OCI-LY3 (cell line): ENCODE measurements around the gene CBFA2T2.

Source experiments
- H2AFZ ChIP-seq: fragments of 200-600, 300-600 bp; shearing (Covaris generic); 2 replicates; pipeline ENCODE4 v1.6.0; 2014; ENCODE audit warnings: antibody characterized with exemption, low read depth, low read length
- H3K27ac ChIP-seq: fragments of 200-600, 300-600 bp; sonication (generic); 2 replicates; pipeline ENCODE4 v1.5.1; 2014; ENCODE audit warnings: mild to moderate bottlenecking, low read length, moderate library complexity, mixed read lengths
- H3K27me3 ChIP-seq: fragments of 200-600, 300-600 bp; sonication (generic); 2 replicates; pipeline ENCODE4 v1.6.1; 2014; ENCODE audit warnings: low read depth, low read length, mixed read lengths
- H3K36me3 ChIP-seq: fragments of 200-600, 300-600 bp; sonication (generic); replicated peaks from 2 replicates; pipeline ENCODE3; 2014; ENCODE audit warnings: low read depth, low read length, mixed read lengths
- H3K4me1 ChIP-seq: fragments of 300-600, 200-600 bp; sonication (generic); 2 replicates; pipeline ENCODE4 v1.6.1; 2014; ENCODE audit warnings: low read length, mixed read lengths
- H3K4me2 ChIP-seq: fragments of 200-600, 300-600 bp; sonication (generic); 2 replicates; pipeline ENCODE4 v1.6.1; 2014; ENCODE audit warnings: low read length, mixed read lengths
- H3K4me3 ChIP-seq: fragments of 300-600, 200-600 bp; sonication (generic); 2 replicates; pipeline ENCODE4 v1.5.1; 2014; ENCODE audit warnings: antibody characterized with exemption, mild to moderate bottlenecking, low read length, moderate library complexity
- H3K79me2 ChIP-seq: fragments of 300-600, 200-600 bp; shearing (Covaris generic); 2 replicates; pipeline ENCODE4 v1.6.1; 2014; ENCODE audit warnings: mild to moderate bottlenecking, low read length, mixed read lengths
- H3K9ac ChIP-seq: fragments of 300-600, 200-600 bp; shearing (Covaris generic); 2 replicates; pipeline ENCODE4 v1.6.0; 2014; ENCODE audit warnings: mild to moderate bottlenecking, low read length, moderate library complexity
- H3K9me3 ChIP-seq: fragments of 200-600, 300-600 bp; shearing (Covaris generic); 2 replicates; pipeline ENCODE4 v1.6.1; 2014; ENCODE audit warnings: low read length, mixed read lengths; ENCODE audit not compliant: insufficient read depth
- H4K20me1 ChIP-seq: fragments of 200-600, 300-600 bp; sonication (generic); 2 replicates; pipeline ENCODE4 v1.6.1; 2016; ENCODE audit warnings: low read length, mixed read lengths; ENCODE audit not compliant: insufficient read depth
- EZH2phosphoT487 ChIP-seq: fragments of 200-600 bp; shearing (Covaris generic); IDR thresholded peaks from 2 replicates; pipeline ENCODE4 v1.6.1; 2018; ENCODE audit warnings: antibody characterized with exemption, mixed run types, low read depth
- TF ChIP-seq, protein P1 (sequence below): fragments of 200-600, 300-600 bp; sonication (generic); IDR thresholded peaks from 2 replicates; pipeline ENCODE4 v1.5.1; 2014; ENCODE audit warnings: antibody characterized with exemption, low read length, low read depth

The CBFA2T2 gene

DNA sequence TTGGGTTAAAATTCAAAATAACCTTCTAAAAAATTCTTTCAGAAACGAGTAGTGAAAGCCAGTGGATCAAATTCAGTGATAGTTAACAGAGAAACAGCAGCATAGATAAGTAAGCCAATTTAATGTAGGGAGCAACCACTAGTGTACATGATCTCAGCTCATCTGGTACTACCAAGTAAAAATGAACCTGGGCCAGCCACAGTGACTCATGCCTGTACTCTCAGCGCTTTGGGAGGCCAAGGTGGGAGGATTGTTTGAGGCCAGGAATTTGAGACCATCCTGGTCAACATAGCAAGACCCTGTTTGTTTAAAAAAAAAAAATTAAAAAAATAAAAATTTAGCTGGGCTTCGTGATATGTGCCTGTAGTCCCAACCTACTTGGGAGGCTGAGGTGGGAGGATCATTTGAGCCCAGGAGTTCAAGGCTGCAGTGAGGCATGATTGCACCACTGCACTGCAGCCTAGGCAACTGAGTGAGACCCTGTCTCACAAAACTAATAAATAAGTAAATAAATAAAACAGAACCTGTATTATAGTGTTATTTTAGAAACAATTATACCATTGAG is 32.4 kb downstream of the CBFA2T2 start:
- H3K27me3 ChIP-seq: no peaks in the 10 kb centered on the region
- no peak overlapping the region for H3K4me2 ChIP-seq
- no peak overlapping the region for H3K27ac ChIP-seq
- TF ChIP-seq, protein P1, sequence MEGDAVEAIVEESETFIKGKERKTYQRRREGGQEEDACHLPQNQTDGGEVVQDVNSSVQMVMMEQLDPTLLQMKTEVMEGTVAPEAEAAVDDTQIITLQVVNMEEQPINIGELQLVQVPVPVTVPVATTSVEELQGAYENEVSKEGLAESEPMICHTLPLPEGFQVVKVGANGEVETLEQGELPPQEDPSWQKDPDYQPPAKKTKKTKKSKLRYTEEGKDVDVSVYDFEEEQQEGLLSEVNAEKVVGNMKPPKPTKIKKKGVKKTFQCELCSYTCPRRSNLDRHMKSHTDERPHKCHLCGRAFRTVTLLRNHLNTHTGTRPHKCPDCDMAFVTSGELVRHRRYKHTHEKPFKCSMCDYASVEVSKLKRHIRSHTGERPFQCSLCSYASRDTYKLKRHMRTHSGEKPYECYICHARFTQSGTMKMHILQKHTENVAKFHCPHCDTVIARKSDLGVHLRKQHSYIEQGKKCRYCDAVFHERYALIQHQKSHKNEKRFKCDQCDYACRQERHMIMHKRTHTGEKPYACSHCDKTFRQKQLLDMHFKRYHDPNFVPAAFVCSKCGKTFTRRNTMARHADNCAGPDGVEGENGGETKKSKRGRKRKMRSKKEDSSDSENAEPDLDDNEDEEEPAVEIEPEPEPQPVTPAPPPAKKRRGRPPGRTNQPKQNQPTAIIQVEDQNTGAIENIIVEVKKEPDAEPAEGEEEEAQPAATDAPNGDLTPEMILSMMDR: no peak
- TF ChIP-seq EZH2phosphoT487: no peak
- no peak overlapping the region for H3K9ac ChIP-seq
- no peak overlapping the region for H3K4me3 ChIP-seq
- no peaks in the 10 kb centered on the region for H3K79me2 ChIP-seq
- H3K9me3 ChIP-seq: no peaks in the 10 kb centered on the region
- no peak overlapping the region for H2AFZ ChIP-seq
- H3K36me3 ChIP-seq: no peaks in the 10 kb centered on the region
- no peaks in the 10 kb centered on the region for H4K20me1 ChIP-seq
- H3K4me1 ChIP-seq: peaks cover 3% of the 10 kb centered on the region; the same call in 1 of the 2 replicates

DNA sequence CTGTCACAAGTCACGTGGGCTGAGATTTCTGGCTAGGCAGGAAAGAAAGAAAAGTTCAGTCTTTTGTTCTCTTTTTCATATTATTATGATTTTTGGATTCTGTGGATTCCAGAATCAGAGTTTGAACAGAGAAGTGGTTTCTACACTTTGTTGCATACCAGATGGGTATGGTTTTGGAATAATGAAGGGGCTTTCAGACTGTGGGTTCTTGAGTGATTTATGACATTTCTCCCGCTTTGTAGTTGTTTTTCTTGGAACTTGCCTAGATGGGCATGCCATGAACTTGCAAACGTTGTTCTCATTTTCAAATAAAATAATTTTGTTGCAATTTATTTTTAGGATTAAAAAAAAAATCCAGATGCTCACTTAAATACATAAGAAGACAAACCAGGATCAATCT is 34.4 kb downstream of the CBFA2T2 start:
- Histone ChIP-seq H3K27ac (no peak overlapping the region), H3K36me3 (no peaks in the 10 kb centered on the region), H3K79me2 (no peaks in the 10 kb centered on the region), H3K4me1 (peaks cover 3% of the 10 kb centered on the region; the same call in 1 of the 2 replicates), H3K27me3 (no peaks in the 10 kb centered on the region), H2AFZ (no peak overlapping the region), H3K9me3 (no peaks in the 10 kb centered on the region), H3K9ac (no peak overlapping the region), H4K20me1 (0 out of 2 replicates have a peak, but pooled peaks cover 6% of the 10 kb centered on the region), H3K4me3 (no peak overlapping the region), H3K4me2 (no peak overlapping the region)
- TF ChIP-seq, protein P1: no peak
- no peak for TF ChIP-seq EZH2phosphoT487

DNA sequence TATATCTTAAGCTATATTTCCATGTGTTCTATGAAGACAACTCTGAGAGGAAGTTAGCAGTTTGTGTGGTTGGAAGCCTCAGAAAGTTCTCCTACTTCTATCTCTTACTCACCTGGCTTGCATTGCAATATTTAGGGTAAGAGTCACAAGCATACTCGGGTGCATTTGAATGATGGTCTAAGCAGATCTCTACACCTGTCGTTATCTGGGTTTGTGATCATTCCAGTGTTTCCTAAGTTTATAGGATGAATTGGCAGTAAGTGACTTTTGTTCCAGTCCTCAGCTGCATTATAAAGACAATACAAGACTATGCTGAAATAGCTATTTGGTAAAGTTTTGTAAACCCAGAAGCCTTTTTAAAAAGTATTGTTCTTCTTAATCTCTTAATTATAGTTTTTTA is 36.9 kb downstream of the CBFA2T2 start:
- Histone ChIP-seq H3K79me2 (no peaks in the 10 kb centered on the region), H3K27ac (no peak overlapping the region), H3K4me2 (no peak overlapping the region), H3K4me1 (peaks cover 8% of the 10 kb centered on the region), H3K27me3 (no peaks in the 10 kb centered on the region), H3K9me3 (no peaks in the 10 kb centered on the region), H3K4me3 (no peak overlapping the region), H4K20me1 (peaks cover 16% of the 10 kb centered on the region), H3K9ac (no peak overlapping the region), H2AFZ (no peak overlapping the region), H3K36me3 (no peaks in the 10 kb centered on the region)
- TF ChIP-seq, protein P1: no peak
- no peak for TF ChIP-seq EZH2phosphoT487

DNA sequence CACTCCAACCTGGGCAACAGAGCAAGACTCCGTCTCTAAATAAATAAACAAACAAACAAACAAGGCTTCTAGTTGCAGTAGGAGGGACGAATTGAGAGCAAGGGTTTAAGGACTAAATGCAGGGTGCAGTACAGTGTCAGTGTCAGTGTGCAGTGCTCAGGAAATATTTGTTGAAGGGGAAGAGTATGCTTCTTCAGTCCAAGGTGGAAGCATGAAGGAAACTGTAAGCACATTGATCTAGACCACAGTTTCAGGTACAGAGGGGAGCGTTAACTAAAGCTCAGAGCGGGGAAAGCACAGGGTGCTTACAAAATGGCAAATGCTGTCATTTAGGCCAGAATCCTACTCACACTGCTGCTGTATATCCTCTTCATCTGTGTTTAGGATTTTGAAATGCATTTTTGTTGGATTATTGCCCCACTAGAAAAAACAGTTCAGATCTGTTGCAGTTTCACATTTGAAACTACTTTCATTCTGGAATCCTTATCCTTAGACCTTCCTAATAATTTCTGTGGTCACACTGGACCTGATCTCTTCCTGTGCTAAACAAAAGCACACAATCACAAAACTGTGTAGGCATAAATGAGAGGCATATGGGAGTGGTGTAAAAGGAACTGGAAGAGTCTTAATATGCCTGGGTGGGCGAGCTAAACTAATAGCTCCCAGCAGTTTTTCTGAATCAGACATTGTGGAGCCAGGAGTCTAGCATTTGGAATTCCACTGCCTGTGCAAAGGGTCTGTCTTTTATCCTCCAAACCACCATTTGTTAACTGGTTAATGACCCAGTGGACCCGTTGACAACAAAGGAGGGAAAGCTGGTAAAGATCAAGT is 41.4 kb downstream of the CBFA2T2 start:
- Histone ChIP-seq H3K9me3 (no peaks in the 10 kb centered on the region), H3K4me3 (no peak overlapping the region), H3K36me3 (no peaks in the 10 kb centered on the region), H3K9ac (no peak overlapping the region), H2AFZ (no peak overlapping the region), H4K20me1 (peaks cover 19% of the 10 kb centered on the region), H3K4me1 (peaks cover 6% of the 10 kb centered on the region), H3K27me3 (no peaks in the 10 kb centered on the region), H3K27ac (no peak overlapping the region), H3K4me2 (no peak overlapping the region; the same call in 1 of the 2 replicates), H3K79me2 (no peaks in the 10 kb centered on the region)
- TF ChIP-seq EZH2phosphoT487: no peak
- TF ChIP-seq, protein P1: no peak
